ENCODE measurements around the gene CAPZA1.

The CAPZA1 gene

GRCh38 chr1:112619518-112620376 is at the start of gene CAPZA1:
Gene CAPZA1 (plus strand): TSS chr1:112619832. CDS start chr1:112619845, 13 bp downstream.
- DNase-seq: peak; percentile 89
- no peaks in the 10 kb centered on the region for H3K27me3 ChIP-seq (ENCODE audit: insufficient read depth, low read depth, severe bottlenecking)
- TF ChIP-seq CTCF (IDR thresholded peaks at IDR 0.05; ENCODE audit: low read depth, low read length): no peak
- H3K4me3 ChIP-seq (ENCODE audit: low read depth, low read length): peak within 1 kb of the TSS; percentile 99
- H3K27ac ChIP-seq: peak within 1 kb of the TSS; percentile 98
- H3K36me3 ChIP-seq: peaks cover 24% of the 10 kb centered on the region
- no peaks in the 10 kb centered on the region for H3K9me3 ChIP-seq (ENCODE audit: severe bottlenecking)

GRCh38 chr1:112575154-112575804 is 44.4 kb upstream of the CAPZA1 start:
- Histone ChIP-seq H3K27me3 (ENCODE audit: insufficient read depth, low read depth, severe bottlenecking) (no peaks in the 10 kb centered on the region), H3K4me3 (ENCODE audit: low read depth, low read length) (no peak overlapping the region), H3K27ac (no peak overlapping the region), H3K36me3 (peaks cover 55% of the 10 kb centered on the region), H3K9me3 (ENCODE audit: severe bottlenecking) (no peaks in the 10 kb centered on the region)
- TF ChIP-seq CTCF (IDR thresholded peaks at IDR 0.05; ENCODE audit: low read depth, low read length): no peak
- DNase-seq: no peak

- no peak overlapping the region for H3K4me3 ChIP-seq (ENCODE audit: low read depth, low read length)
- peaks cover 64% of the 10 kb centered on the region for H3K36me3 ChIP-seq
- no peaks in the 10 kb centered on the region for H3K9me3 ChIP-seq (ENCODE audit: severe bottlenecking)
- H3K27ac ChIP-seq: no peak overlapping the region
- no peaks in the 10 kb centered on the region for H3K27me3 ChIP-seq (ENCODE audit: insufficient read depth, low read depth, severe bottlenecking)
- no peak for DNase-seq
- TF ChIP-seq CTCF (IDR thresholded peaks at IDR 0.05; ENCODE audit: low read depth, low read length): no peak
These were observed 43.4 kb upstream of the CAPZA1 start for GRCh38 chr1:112576240-112576639.

GRCh38 chr1:112579801-112580510 is 39.7 kb upstream of the CAPZA1 start:
- no peak for TF ChIP-seq CTCF (IDR thresholded peaks at IDR 0.05; ENCODE audit: low read depth, low read length)
- Histone ChIP-seq H3K27me3 (ENCODE audit: insufficient read depth, low read depth, severe bottlenecking) (no peaks in the 10 kb centered on the region), H3K36me3 (peaks cover 49% of the 10 kb centered on the region), H3K4me3 (ENCODE audit: low read depth, low read length) (no peak overlapping the region), H3K27ac (no peak overlapping the region), H3K9me3 (ENCODE audit: severe bottlenecking) (no peaks in the 10 kb centered on the region)
- no peak for DNase-seq

GRCh38 chr1:112581586-112582192 is 37.9 kb upstream of the CAPZA1 start:
- TF ChIP-seq CTCF (IDR thresholded peaks at IDR 0.05; ENCODE audit: low read depth, low read length): no peak
- H3K36me3 ChIP-seq: peaks cover 32% of the 10 kb centered on the region
- H3K4me3 ChIP-seq (ENCODE audit: low read depth, low read length): no peak overlapping the region
- DNase-seq: no peak
- no peaks in the 10 kb centered on the region for H3K9me3 ChIP-seq (ENCODE audit: severe bottlenecking)
- H3K27me3 ChIP-seq (ENCODE audit: insufficient read depth, low read depth, severe bottlenecking): no peaks in the 10 kb centered on the region
- no peak overlapping the region for H3K27ac ChIP-seq

Data from WERI-Rb-1 (cell line).